ENCODE data around the gene CPS1.

DNA sequence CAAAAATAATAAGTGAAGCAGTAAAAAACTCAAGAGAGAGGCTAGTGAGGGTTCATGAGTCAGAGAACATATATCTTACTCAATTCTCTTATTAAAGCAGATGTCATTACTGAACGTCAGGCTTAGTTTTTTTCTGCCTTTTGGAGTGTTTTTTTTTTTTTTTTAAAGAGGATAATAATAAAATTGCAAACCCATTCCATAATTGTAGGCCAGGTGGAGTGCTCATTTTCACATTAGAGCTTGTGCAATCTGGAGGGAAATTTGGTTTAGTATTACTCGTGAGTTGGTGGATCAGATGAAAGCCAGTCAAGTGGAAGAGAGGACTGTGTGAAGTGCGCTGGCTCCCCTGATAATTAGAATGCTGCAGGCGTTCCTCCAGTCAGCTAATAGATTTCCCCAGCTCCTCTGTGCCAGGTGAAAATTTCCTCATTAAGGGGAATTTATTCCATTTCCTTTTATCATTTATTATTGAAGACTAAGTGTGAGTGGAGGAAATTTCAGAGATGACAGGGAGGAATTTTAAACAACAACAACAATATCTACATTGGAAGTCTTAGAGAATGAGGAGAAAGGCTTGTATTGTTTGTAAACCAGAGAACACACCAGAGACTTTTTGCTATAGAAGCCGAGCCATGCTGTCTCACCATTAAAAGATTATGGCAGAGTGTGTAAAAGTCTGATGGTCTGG, 74.6 kb downstream of the CPS1 start:
- TF ChIP-seq EZH2 (IDR thresholded peaks at IDR 0.05; ENCODE audit: borderline replicate concordance, low read length), result no peak
- TF ChIP-seq CTCF (conservative IDR thresholded peaks at IDR 0.05 in 1 of 2, IDR thresholded peaks at IDR 0.05 in 1 of 2; ENCODE audit: extremely low read depth in 1 of 2, insufficient read depth in 1 of 2, low read depth in 1 of 2, low read length in 2 of 2), result no peak
